Epithelial cell of proximal tubule (primary cell): ENCODE data around the gene SHKBP1. TPM values are rescaled to one million over a fixed set of nuclear protein-coding genes. Genes with fewer than 3 reads are reported as not detected.
"Not testable (repeated sequence)": the region's sequence is repeated elsewhere in the genome, so short reads cannot be mapped to it uniquely, and the experiment has no call there.

Experiments used
- DNase-seq: peaks from one replicate; pipeline ENCODE4 v3.0.0-alpha.2; 2011; ENCODE audit warnings: low read depth
- H3K4me3 ChIP-seq: 2 replicates; pipeline ENCODE4 v1.5.1; 2011; ENCODE audit warnings: low read depth, mild to moderate bottlenecking, low read length
- CTCF ChIP-seq: conservative IDR thresholded peaks from 2 replicates; pipeline ENCODE4 v1.5.1; 2012; ENCODE audit warnings: low read depth, mild to moderate bottlenecking, low read length
- total RNA-seq: library from RNA; depleted of rRNA; stranded (reverse); fragments of >200 nt; gene quantifications from 2 replicates; pipeline ENCODE4 v1.2.3, GENCODE V29; 2015

SHKBP1 gene
- total RNA-seq, 1 donor from 2014 or later: 113 TPM

- no peak for DNase-seq
- no peak overlapping the region for H3K4me3 ChIP-seq
- TF ChIP-seq CTCF: no peak
These were observed 9.3 kb downstream of the SHKBP1 start for GRCh38 chr19:40585982-40586422.

GRCh38 chr19:40586611-40587010 is 9.9 kb downstream of the SHKBP1 start:
- no peak overlapping the region for H3K4me3 ChIP-seq
- no peak for DNase-seq
- no peak for TF ChIP-seq CTCF

- TF ChIP-seq CTCF: no peak
- DNase-seq: no peak
- H3K4me3 ChIP-seq: no peak overlapping the region
These were observed 11.6 kb downstream of the SHKBP1 start for GRCh38 chr19:40588110-40588854.

GRCh38 chr19:40588926-40589569 is 12.4 kb downstream of the SHKBP1 start:
- no peak overlapping the region for H3K4me3 ChIP-seq
- no peak for DNase-seq
- no peak for TF ChIP-seq CTCF

GRCh38 chr19:40589591-40590429 is 13.1 kb downstream of the SHKBP1 start:
- TF ChIP-seq CTCF: no peak
- no peak for DNase-seq
- H3K4me3 ChIP-seq: no peak overlapping the region

- no peak for TF ChIP-seq CTCF
- H3K4me3 ChIP-seq: no peak overlapping the region
- DNase-seq: no peak
These were observed 14.0 kb downstream of the SHKBP1 start for GRCh38 chr19:40590464-40591265.

- not testable (repeated sequence) for H3K4me3 ChIP-seq, DNase-seq
These were observed 15.1 kb downstream of the SHKBP1 start for GRCh38 chr19:40591724-40592123.
